SW480 (cell line): ENCODE measurements around the gene CNTROB.

Experiments used
- DNase-seq: peaks from one replicate; pipeline ENCODE4 v3.0.0-alpha.2; 2016; ENCODE audit warnings: low spot score

Gene CNTROB

GRCh38 chr17:7903154-7904103 lies 28.6 kb upstream of the CNTROB start:
- no peak for DNase-seq

DNA sequence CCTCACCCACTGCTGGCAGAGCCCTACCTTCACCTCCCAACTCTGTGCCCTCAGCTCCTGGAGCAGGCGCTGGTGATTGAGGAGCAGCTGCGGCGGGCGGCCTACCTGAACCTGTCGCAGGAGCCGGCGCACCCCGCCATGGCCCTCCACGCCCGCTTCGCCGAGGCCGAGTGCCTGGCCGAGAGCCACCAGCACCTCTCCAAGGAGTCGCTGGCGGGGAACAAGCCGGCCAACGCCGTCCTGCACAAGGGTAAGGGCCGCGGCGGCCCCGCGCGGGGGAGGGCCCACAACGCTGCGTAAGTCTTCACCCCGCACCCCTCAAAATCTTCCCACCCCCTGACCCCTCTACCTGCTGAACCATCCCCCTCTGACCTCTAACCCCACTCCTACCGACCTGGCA lies 22.9 kb upstream of the CNTROB start:
- no peak for DNase-seq

DNA sequence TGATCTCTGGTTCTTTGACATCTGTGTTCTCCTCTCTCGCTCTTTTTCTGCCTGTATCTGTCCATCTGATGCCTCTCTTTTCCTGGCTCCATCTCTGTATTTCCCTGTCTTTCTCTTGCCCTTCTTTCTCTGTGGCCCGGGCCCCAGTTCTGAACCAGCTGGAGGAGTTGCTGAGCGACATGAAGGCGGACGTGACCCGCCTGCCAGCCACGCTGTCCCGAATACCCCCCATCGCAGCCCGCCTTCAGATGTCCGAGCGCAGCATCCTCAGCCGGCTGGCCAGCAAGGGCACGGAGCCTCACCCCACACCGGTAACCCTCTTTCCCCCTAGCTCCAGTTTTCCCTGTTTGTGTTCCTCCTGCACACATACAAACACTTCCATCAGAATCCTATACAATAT lies 21.7 kb upstream of the CNTROB start:
- DNase-seq, result no peak

DNA sequence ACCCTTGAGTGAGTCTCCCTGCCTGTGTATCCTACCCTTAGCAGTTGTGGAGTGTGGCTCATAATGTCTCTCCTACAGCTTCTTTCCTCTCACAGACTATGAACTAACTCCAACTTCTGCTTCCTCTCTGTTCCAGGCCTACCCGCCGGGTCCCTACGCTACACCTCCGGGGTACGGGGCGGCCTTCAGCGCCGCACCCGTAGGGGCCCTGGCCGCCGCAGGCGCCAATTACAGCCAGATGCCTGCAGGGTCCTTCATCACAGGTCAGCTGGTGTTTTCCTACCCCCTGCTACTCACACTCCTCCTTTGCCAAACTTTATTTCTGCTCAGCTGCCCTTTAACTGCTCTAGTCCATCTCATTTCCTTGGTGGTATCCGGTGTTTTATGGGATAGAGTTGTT lies 21.3 kb upstream of the CNTROB start:
- DNase-seq, result no peak

- DNase-seq, result no peak
These were observed 20.9 kb upstream of the CNTROB start for GRCh38 chr17:7911116-7911515.

DNA sequence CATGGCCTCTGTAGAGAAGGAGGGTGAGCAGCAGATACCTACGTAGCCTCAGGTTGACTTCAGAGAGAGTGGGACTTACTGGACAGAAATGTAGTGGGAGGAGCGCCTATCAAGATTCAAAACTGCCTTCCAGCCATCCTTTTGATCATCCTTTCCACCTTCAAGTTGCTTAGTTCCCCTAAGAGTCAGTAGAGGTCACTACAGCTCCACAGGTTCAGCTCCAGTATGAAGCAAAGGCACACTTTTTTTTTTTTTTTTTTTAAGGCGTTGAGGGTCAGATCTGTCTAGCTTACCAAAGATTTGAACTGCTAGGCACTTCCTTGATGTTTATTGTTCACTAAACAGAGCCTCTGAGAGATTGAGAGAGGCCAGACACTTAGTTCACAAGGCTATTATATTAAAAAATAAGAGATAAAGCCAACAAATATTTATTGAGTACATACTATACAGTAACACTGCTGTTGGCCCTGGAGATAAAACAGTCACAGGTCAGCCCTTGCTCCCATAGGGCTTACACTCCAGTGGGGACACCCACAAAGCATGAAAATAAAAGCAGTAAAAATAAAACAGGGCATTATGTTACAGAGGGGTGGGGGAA lies 19.0 kb upstream of the CNTROB start:
- DNase-seq, result peak; percentile 85

- DNase-seq, result peak; percentile 58
These were observed 16.8 kb upstream of the CNTROB start for GRCh38 chr17:7915179-7915610.

DNA sequence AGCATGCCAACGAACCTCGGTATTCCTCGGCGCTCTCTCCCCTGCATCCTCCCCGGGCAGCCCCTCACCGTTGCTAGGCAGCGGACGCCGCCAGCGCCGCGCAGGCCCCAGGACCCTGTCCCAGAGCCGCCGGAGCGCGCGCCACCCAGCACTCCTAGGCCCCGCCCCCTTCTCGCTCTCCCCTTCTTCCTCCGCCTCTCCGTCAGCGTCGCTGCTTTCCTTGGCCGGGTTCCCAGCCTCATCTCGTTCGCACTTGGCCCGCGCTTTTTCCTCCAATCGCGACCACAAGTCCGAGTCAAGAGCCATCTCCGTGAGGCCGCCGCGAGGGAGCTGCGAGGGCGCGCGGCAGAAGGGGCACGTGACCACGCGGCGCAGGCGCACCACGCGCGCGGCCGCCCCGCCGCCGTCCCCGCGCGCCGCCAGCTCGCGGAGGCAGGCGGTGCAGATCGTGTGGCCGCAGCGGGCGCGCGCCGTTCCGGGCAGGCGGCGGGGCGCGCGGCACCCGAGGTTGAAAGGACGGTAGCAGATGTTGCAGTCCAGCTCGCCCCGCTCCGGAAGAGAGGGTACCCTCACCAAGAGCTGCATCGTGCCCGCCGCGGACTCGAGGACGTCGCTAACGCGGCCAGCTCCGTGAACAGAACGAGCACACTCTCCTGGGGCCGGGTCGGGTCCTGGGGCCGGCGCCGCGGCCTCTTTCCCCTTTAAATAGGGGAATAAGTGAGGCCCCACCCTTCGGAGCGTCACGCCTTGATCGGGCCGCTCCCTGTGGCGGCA lies 16.2 kb upstream of the CNTROB start, which contains the start of gene RNF227:
TSS of gene RNF227 (minus strand) at position 679 of the 774 bp plus-strand sequence. CDS start at position 585, 94 bp downstream.
- DNase-seq, result peak; percentile 90

- no peak for DNase-seq
These were observed 15.7 kb upstream of the CNTROB start for GRCh38 chr17:7916385-7916682.

GRCh38 chr17:7916808-7917207 lies 15.2 kb upstream of the CNTROB start:
- DNase-seq, result peak; percentile 79

- DNase-seq, result no peak
These were observed 9.6 kb upstream of the CNTROB start for GRCh38 chr17:7922269-7922844.

DNA sequence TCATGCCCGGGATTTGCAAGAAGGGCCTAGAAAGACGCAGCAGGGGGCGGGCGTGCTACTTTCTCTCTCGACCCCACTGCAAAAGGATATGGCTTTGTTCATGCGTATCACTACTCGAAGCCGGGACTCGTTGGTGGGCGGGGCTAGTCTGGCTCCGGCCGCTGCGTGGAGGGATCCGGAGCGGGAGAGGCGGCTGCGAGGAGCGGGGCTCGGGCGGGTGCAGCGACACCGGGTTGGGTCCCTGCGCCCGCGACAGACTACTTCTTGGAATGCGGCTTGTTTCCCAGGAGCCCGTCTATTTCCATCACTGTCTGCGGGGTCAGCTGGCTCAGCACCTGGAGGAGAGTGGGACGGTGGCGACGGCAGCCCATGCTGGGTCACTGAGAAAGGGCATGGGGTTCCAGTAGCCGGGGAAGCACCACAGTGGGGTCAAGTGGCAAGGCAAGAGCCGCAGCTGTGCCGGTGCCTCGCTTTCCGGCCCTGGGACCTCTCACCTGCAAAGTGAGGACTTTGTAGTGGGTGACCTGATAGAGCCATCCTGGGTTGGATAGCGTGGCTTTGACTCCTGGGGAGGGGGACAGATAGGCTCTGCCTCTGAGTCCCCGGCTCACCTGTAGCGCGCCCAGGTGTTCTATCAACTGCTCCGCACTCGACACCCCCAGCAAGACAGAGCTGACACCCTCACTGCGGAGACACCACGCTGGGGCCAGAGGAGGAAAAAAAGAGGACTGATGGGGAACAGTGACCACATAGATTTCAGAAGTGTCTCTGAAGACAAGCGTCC lies 9.0 kb upstream of the CNTROB start:
- DNase-seq, result peak; percentile 19

GRCh38 chr17:7927596-7927995 lies 4.4 kb upstream of the CNTROB start:
- no peak for DNase-seq

DNA sequence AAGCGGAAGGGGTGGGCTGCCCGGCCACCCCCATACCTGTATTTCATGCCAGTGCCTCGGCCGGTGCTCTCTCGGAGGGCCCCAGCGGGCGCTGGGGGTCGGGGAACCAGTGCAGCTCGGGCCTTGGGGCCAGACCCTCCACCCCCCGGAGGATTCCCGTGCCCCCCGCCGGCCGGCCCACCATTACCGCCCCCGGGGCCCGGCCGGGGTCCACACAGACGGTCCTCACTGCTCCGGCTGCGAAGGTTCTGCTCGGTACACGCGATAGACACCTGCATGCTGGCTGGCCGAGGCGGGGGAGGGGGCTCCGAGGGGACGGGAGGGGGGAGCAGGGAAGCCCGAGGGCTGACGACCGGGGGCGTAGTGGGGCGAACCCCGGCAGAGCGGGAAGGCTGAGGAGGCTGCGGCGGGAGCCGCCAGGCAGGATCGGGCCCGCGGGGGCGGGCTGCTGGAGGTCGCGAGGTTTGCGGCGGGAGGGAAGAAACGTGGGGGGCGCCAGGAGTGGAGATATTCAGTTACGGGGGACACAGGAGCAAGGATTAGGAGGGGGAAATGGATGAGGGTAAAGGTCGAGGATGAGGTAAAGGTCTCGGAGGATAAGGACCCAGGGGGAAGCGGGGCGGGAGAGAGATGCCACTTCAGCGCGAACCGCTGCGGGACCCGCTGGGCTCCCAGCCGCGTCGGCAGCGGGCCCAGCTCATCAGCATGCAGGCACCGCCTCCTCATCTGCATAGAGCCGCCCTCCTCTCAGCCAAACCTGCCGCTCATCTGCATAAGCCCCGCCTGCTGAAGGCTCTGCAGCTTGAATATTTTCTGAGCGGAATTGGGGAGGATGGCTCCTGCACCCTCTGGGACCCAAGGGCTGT lies 2.6 kb upstream of the CNTROB start, which contains the start of gene KCNAB3:
TSS of gene KCNAB3 (minus strand) at position 699 of the 866 bp plus-strand sequence. CDS start at position 278, 421 bp downstream.
- no peak for DNase-seq

DNA sequence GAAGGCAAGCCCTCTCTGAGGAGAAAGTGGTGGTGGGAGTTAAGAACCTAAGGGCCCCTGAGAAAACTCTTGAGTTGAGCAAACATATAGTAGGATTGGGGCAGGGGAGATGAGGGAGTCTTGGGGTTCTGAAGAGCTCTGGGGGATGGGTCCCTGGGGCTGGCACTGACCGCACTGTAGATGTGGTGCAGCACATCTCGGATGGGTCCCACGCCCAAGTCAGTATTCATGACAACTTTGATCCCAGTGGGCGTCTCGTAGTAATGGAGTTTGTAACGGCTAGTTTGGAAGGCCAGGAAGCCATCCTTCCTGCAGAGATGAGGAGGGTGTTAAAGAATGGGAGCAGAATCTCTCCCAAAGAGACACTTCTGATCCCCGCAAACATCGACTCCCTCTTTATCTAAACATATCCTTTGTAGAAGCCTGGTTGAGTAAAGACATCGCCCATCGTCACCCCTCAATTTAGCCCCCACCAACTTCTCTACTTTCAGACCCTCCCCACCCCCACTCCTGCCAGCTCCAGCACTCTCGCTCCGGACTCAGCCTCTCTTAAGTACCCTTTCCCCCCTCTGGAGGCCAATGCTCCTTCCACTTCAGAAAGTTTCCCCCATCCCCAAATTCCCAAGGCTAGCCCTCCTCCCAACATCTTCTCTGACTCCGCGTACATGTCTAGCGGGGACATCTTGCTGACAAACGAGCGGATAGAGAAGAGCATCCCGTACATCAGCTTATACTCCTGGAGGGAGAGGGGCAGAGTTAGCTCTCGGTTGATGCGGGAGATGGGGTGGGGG lies 970 bp upstream of the CNTROB start:
- DNase-seq, result no peak

- peak; percentile 27 for DNase-seq
These were observed 481 bp downstream of the CNTROB start for GRCh38 chr17:7932483-7932891.

- DNase-seq, result peak; percentile 67
These were observed 943 bp downstream of the CNTROB start for GRCh38 chr17:7932949-7933348.

DNA sequence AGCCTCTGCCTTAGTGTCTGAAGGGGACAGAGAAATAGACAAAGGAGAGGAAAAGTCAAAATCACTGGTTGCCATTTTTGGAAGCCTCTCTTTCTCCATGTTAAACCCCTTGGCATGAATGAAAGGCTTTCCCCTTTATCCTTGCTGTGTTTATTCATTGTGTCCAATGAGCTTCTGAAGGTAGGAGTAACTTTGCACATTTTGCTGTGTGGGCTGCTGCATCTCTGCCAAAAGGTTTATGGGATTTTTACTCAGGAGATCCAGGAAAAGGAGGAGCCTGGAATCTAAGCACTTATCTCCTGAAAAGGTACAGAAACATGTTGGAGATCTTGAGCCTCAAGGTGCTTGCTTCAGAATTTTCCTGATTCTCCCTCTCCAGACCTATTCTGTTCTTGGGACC lies 3.9 kb downstream of the CNTROB start:
- DNase-seq, result no peak

GRCh38 chr17:7940034-7940433 lies 8.0 kb downstream of the CNTROB start:
- DNase-seq, result no peak

- no peak for DNase-seq
These were observed 8.7 kb downstream of the CNTROB start for GRCh38 chr17:7940743-7941142.
